ENCODE data around the gene FKBP1B.

DNA sequence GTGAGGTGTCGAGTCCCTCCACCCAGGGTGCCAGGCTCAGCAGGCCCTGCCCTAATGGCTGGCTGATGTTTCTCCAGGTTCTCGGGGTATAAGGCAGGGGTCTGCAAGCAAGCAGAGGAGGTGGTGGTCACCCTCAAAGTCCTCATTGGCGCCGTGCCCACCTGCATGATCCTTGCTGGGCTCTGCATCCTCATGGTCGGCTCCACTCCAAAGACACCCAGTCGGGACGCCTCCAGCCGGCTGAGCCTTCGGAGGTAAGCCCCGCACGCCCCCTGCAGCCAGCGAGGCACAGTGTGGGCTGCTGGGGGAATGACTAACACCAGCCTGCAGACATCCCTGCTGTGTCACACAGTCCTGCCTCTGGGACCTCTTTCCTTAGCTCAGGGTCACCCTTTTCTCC lies 25.5 kb upstream of the FKBP1B start:
- TF ChIP-seq, protein P1, sequence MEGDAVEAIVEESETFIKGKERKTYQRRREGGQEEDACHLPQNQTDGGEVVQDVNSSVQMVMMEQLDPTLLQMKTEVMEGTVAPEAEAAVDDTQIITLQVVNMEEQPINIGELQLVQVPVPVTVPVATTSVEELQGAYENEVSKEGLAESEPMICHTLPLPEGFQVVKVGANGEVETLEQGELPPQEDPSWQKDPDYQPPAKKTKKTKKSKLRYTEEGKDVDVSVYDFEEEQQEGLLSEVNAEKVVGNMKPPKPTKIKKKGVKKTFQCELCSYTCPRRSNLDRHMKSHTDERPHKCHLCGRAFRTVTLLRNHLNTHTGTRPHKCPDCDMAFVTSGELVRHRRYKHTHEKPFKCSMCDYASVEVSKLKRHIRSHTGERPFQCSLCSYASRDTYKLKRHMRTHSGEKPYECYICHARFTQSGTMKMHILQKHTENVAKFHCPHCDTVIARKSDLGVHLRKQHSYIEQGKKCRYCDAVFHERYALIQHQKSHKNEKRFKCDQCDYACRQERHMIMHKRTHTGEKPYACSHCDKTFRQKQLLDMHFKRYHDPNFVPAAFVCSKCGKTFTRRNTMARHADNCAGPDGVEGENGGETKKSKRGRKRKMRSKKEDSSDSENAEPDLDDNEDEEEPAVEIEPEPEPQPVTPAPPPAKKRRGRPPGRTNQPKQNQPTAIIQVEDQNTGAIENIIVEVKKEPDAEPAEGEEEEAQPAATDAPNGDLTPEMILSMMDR (IDR thresholded peaks at IDR 0.05; ENCODE audit: insufficient read depth, low read length, poor library complexity, severe bottlenecking) = no peak
- TF ChIP-seq EZH2phosphoT487 (conservative IDR thresholded peaks at IDR 0.05; ENCODE audit: low read length) = no peak
